Subcutaneous abdominal adipose tissue (tissue), 5 donors: ENCODE measurements around the gene FARP1.

Experiments
- H3K27ac ChIP-seq: one replicate; pipeline ENCODE4 v1.7.0; 2013; ENCODE audit warnings: low read depth, mild to moderate bottlenecking, inconsistent platforms, low read length, moderate library complexity
- H3K27me3 ChIP-seq, 5 donors: one replicate each; pipeline ENCODE4 v1.7.0; 2013; ENCODE audit warnings: low read length in 5 of 5, inconsistent platforms in 1 of 5; ENCODE audit not compliant: control insufficient read depth in 5 of 5, insufficient read depth in 4 of 5
- H3K36me3 ChIP-seq, 5 donors: one replicate each; pipeline ENCODE4 v1.7.0; 2013; ENCODE audit warnings: low read length in 5 of 5; ENCODE audit not compliant: control insufficient read depth in 5 of 5, insufficient read depth in 5 of 5
- H3K4me1 ChIP-seq, 5 donors: one replicate each; pipeline ENCODE4 v1.7.0; 2013; ENCODE audit warnings: low read length in 5 of 5, mild to moderate bottlenecking in 3 of 5, moderate library complexity in 1 of 5; ENCODE audit not compliant: control insufficient read depth in 5 of 5, insufficient read depth in 5 of 5
- H3K4me3 ChIP-seq, 5 donors: one replicate each; pipeline ENCODE4 v1.7.0; 2013; ENCODE audit warnings: low read length in 5 of 5, low read depth in 1 of 5
- H3K9ac ChIP-seq, 5 donors: one replicate each; pipeline ENCODE4 v1.7.0; 2013; ENCODE audit warnings: low read length in 5 of 5, mild to moderate bottlenecking in 4 of 5, moderate library complexity in 3 of 5
- H3K9me3 ChIP-seq, 5 donors: one replicate each; pipeline ENCODE4 v1.7.0; 2013; ENCODE audit warnings: low read length in 5 of 5; ENCODE audit not compliant: control insufficient read depth in 5 of 5
- donor health status: healthy.
- donor health status: healthy.
- donor health status: healthy.
- donor health status: healthy.
- donor health status: healthy.

The FARP1 gene

DNA sequence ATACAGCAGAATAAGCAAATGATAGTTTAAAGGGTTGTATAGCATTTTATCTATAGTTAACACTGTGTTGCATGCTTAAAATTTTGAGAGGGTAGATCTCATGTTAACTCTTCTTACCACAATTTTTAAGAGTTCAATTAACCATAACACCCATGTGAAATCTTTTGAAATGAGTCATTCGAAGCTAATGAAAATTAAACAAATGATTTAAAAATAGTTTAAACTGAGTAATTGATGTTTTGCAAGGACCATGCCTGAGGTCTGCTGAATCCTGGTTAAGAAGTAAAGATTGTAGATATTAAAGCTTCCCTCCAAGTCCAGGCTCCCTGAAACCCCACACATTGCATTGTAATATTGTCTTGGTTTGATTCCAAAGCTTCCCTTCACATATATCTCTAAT lies 210.9 kb downstream of the FARP1 start:
- H3K36me3 ChIP-seq = no peaks in the 10 kb centered on the region
- no peak overlapping the region for H3K9ac ChIP-seq
- peaks cover 0 to 2% (median 0%) of the 10 kb centered on the region in 5 donors for H3K4me1 ChIP-seq
- H3K27ac ChIP-seq = no peak overlapping the region
- H3K9me3 ChIP-seq = peaks cover 0 to 5% (median 0%) of the 10 kb centered on the region in 5 donors
- H3K27me3 ChIP-seq = no peaks in the 10 kb centered on the region
- H3K4me3 ChIP-seq = no peak overlapping the region

DNA sequence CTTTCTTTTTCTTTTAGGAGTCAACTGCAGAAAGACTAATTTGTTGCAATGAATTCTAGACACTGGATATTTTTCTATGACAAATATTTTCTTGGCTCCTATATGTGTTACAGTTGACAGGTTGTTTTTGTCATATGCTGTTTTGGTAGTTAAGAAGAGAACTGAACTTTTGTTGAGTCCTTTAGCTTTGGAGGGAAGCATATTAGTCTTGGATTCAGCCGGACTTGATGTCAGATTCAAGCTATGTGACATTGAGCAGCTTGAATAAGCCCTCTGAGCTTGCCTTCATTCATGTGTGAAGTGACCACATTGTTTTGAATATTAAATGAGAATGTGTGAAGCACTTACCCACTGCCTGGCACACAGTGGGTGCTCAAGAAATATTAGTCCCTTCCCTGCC lies 216.0 kb downstream of the FARP1 start:
- Histone ChIP-seq H3K4me1 (no peaks in the 10 kb centered on the region), H3K4me3 (no peak overlapping the region), H3K36me3 (no peaks in the 10 kb centered on the region), H3K9me3 (peaks cover 0 to 5% (median 0%) of the 10 kb centered on the region in 5 donors), H3K27ac (no peak overlapping the region), H3K9ac (no peak overlapping the region), H3K27me3 (no peaks in the 10 kb centered on the region)

- Histone ChIP-seq H3K27me3 (no peaks in the 10 kb centered on the region), H3K4me1 (no peaks in the 10 kb centered on the region), H3K9me3 (peaks cover 0 to 5% (median 0%) of the 10 kb centered on the region in 5 donors), H3K9ac (no peak overlapping the region), H3K36me3 (no peaks in the 10 kb centered on the region), H3K4me3 (no peak overlapping the region), H3K27ac (no peak overlapping the region)
Measured at GRCh38 chr13:98360545-98360944, 217.7 kb downstream of the FARP1 start.

GRCh38 chr13:98363326-98363725 lies 220.4 kb downstream of the FARP1 start:
- H3K4me1 ChIP-seq = no peaks in the 10 kb centered on the region
- H3K9ac ChIP-seq = no peak overlapping the region
- no peaks in the 10 kb centered on the region for H3K9me3 ChIP-seq
- H3K4me3 ChIP-seq = no peak overlapping the region
- H3K27me3 ChIP-seq = no peaks in the 10 kb centered on the region
- peaks cover 0 to 2% (median 0%) of the 10 kb centered on the region in 5 donors for H3K36me3 ChIP-seq
- H3K27ac ChIP-seq = no peak overlapping the region

GRCh38 chr13:98364179-98364578 lies 221.3 kb downstream of the FARP1 start:
- Histone ChIP-seq H3K27me3 (no peaks in the 10 kb centered on the region), H3K27ac (no peak overlapping the region), H3K9me3 (no peaks in the 10 kb centered on the region), H3K4me1 (no peaks in the 10 kb centered on the region), H3K9ac (no peak overlapping the region), H3K4me3 (no peak overlapping the region), H3K36me3 (peaks cover 0 to 5% (median 3%) of the 10 kb centered on the region in 5 donors)

DNA sequence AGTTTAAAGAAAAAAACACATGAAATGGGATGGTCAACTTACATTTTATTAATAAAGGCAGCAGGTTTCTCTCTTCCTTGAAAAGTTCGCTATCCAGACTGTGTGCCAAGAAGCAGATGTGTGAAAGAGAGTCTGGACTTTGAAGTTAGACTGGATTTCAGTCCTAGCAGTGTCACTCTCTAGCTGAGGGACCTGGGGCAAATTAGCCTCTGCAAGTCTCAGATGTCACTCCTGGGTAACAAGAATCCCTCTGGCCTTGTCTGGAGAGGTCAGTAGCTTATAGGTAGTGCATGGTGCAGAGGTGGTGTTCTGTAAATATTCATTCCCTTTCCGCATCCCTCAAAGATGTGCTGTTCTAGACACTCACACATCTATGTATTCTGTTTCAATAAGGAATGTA lies 221.8 kb downstream of the FARP1 start:
- H3K27ac ChIP-seq = no peak overlapping the region
- H3K4me1 ChIP-seq = no peaks in the 10 kb centered on the region
- H3K36me3 ChIP-seq = peaks cover 0 to 5% (median 3%) of the 10 kb centered on the region in 5 donors

DNA sequence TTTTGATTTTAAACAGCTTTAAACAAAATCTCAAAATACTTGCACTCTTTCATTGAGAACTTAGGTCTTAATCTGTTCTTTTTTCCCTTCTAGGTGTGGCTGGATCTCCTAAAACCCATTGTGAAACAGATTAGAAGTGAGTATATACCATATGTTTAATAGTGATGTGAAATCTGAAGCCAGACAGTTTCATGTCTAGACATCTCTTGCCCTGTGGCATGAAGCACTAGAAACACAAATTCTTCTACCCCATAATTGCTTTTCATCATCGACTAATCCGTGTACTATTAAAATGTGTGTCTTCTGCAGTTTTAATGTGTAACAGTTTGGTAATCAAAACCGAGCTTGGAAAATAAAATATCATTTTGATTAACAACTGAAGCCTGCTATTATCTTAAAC lies 222.4 kb downstream of the FARP1 start:
- H3K4me1 ChIP-seq = no peaks in the 10 kb centered on the region

More for the DNA sequence above, 221.8 kb downstream of the FARP1 start:
- Histone ChIP-seq H3K9me3 (no peaks in the 10 kb centered on the region), H3K4me3 (no peak overlapping the region), H3K27me3 (no peaks in the 10 kb centered on the region), H3K9ac (no peak overlapping the region)

GRCh38 chr13:98366010-98366409 lies 223.1 kb downstream of the FARP1 start:
- Histone ChIP-seq H3K36me3 (peaks cover 0 to 6% (median 5%) of the 10 kb centered on the region in 5 donors), H3K27me3 (no peaks in the 10 kb centered on the region), H3K4me3 (no peak overlapping the region), H3K9ac (no peak overlapping the region), H3K27ac (no peak overlapping the region), H3K9me3 (no peaks in the 10 kb centered on the region), H3K4me1 (peaks cover 0 to 5% (median 3%) of the 10 kb centered on the region in 5 donors)

More for the DNA sequence above, 222.4 kb downstream of the FARP1 start:
- Histone ChIP-seq H3K27ac (no peak overlapping the region), H3K9me3 (no peaks in the 10 kb centered on the region), H3K27me3 (no peaks in the 10 kb centered on the region), H3K36me3 (peaks cover 0 to 6% (median 5%) of the 10 kb centered on the region in 5 donors), H3K9ac (no peak overlapping the region), H3K4me3 (no peak overlapping the region)

GRCh38 chr13:98366443-98366842 lies 223.5 kb downstream of the FARP1 start:
- Histone ChIP-seq H3K36me3 (peaks cover 0 to 6% (median 5%) of the 10 kb centered on the region in 5 donors), H3K9me3 (no peaks in the 10 kb centered on the region), H3K4me3 (no peak overlapping the region), H3K27ac (no peak overlapping the region), H3K9ac (no peak overlapping the region), H3K4me1 (peaks cover 0 to 9% (median 7%) of the 10 kb centered on the region in 5 donors), H3K27me3 (no peaks in the 10 kb centered on the region)

GRCh38 chr13:98366959-98367358 lies 224.1 kb downstream of the FARP1 start:
- H3K4me1 ChIP-seq = peaks cover 0 to 11% (median 9%) of the 10 kb centered on the region in 5 donors
- no peak overlapping the region for H3K9ac ChIP-seq
- H3K9me3 ChIP-seq = no peaks in the 10 kb centered on the region
- no peak overlapping the region for H3K27ac ChIP-seq
- H3K4me3 ChIP-seq = no peak overlapping the region
- H3K36me3 ChIP-seq = peaks cover 0 to 6% (median 5%) of the 10 kb centered on the region in 5 donors
- no peaks in the 10 kb centered on the region for H3K27me3 ChIP-seq
